ENCODE measurements around the gene TRMT2A.

Gene TRMT2A

DNA sequence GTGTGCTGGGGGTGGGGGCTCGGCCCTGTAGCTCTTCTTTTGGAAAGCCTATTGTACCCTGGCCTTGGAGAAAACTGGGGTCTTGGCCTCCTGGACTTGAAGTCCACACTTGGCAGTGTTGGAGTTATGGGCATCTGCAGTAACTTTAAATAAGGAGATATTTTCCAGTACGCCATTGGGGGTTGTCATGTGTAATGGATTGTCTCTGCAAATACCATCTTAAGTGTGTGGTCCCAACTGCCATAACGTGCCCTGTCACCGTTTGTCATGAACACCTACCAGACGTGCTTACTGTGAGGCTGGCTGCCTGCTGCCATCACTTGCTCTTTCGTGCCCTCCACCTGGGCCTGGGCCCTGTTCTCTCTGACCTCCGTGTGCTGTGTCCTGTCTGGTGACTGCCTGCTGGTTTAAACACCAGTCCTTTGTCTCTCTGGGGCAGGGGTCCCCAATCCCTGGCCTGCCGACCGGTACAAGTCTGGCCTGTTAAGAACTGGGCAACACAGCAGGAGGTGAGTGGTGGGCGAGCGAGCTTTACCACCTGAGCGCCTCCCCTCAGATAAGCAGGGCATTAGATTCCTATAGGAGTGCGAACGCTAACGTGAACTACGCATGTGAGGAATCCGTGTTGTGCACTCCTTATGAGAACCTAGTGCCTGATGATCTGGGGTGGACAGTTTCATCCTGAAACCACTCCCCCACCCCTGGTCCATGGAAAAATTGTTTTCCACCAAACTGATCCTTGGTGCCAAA is 11.0 kb upstream of the TRMT2A start:
- no peak overlapping the region for H4K8ac ChIP-seq (ENCODE audit: low read length)
- H4K91ac ChIP-seq (ENCODE audit: low read length), result no peak overlapping the region
- WGBS, result 94% methylated on average over 17 of the region's 17 CpGs
- no peak overlapping the region for H2BK15ac ChIP-seq (ENCODE audit: low read depth, poor library complexity, severe bottlenecking)
- H3K27ac ChIP-seq (ENCODE audit: low read length, poor library complexity, severe bottlenecking), result no peak overlapping the region
- no peak overlapping the region for H3K4me3 ChIP-seq (ENCODE audit: insufficient read depth in 1 of 2, low read depth in 1 of 2, low read length in 2 of 2)
- no peak overlapping the region for H3K18ac ChIP-seq (ENCODE audit: low read depth in 1 of 2, low read length in 2 of 2)
- H3K36me3 ChIP-seq (ENCODE audit: control insufficient read depth in 1 of 2, insufficient read depth in 2 of 2, low read depth in 1 of 2, low read length in 2 of 2), result peaks cover 45 to 54% of the 10 kb centered on the region in 2 experiments
- no peak overlapping the region for H3K4ac ChIP-seq (ENCODE audit: low read depth in 1 of 2, low read length in 2 of 2)
- no peak overlapping the region for H2BK120ac ChIP-seq (ENCODE audit: low read depth, low read length)
- peaks cover 19% of the 10 kb centered on the region for H3K4me1 ChIP-seq (ENCODE audit: control insufficient read depth, insufficient read depth, low read depth, low read length)
- DNase-seq, result no peak
- H3K23ac ChIP-seq (ENCODE audit: low read length in 2 of 2), result no peak overlapping the region
- H3K79me1 ChIP-seq (replicated peaks; ENCODE audit: low read length, poor library complexity, severe bottlenecking), result peaks cover 22% of the 10 kb centered on the region
- no peak overlapping the region for H3K4me2 ChIP-seq (ENCODE audit: low read length, poor library complexity, severe bottlenecking)
- H3K9ac ChIP-seq (ENCODE audit: low read length), result no peak overlapping the region
- H2AFZ ChIP-seq (ENCODE audit: low read depth, low read length), result no peak overlapping the region
- no peaks in the 10 kb centered on the region for H3K27me3 ChIP-seq (ENCODE audit: control insufficient read depth in 1 of 2, insufficient read depth in 1 of 2, low read length in 2 of 2)
- H3K9me3 ChIP-seq (ENCODE audit: control insufficient read depth, low read length), result no peaks in the 10 kb centered on the region
- no peak overlapping the region for H3K14ac ChIP-seq (ENCODE audit: low read length in 2 of 2)
- no peak overlapping the region for H2AK5ac ChIP-seq (ENCODE audit: low read length, severe bottlenecking)
- H2BK12ac ChIP-seq (ENCODE audit: low read length in 2 of 2), result no peak overlapping the region
- H2BK5ac ChIP-seq (ENCODE audit: low read depth, low read length, poor library complexity, severe bottlenecking), result no peak overlapping the region

DNA sequence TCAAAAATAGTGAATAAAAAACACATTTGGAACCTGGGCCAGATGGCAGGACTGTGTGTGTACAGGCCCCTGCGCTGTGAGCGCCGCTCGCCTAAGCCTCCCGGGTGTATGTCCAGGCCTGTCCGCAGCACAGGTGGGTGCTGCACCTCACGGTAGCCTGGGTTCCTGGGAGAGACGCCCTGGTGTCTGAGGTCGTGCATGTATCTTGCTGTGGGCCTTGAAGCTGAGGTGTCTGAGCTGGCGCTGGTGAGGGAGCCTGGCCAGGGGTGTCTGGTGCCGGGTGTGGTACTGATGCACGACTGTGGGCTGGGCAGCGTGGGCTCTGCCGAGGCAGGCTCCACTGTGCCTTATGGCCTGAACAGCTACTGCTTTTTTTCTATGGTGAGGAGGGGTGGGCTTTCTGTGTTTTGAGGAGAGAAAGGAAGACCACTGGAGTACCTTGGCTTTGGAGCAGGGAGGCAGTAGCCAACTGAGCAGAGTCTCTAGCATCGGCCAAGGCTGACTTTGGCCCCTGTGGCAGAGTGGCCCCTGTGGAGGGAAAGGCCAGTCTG is 10.4 kb upstream of the TRMT2A start:
- 98% methylated on average over 15 of the region's 15 CpGs for WGBS
- H2BK15ac ChIP-seq (ENCODE audit: low read depth, poor library complexity, severe bottlenecking), result no peak overlapping the region
- H3K27me3 ChIP-seq (ENCODE audit: control insufficient read depth in 1 of 2, insufficient read depth in 1 of 2, low read length in 2 of 2), result no peaks in the 10 kb centered on the region
- no peak overlapping the region for H2BK120ac ChIP-seq (ENCODE audit: low read depth, low read length)
- no peak overlapping the region for H3K14ac ChIP-seq (ENCODE audit: low read length in 2 of 2)
- H3K79me1 ChIP-seq (replicated peaks; ENCODE audit: low read length, poor library complexity, severe bottlenecking), result peaks cover 23% of the 10 kb centered on the region
- H2AK5ac ChIP-seq (ENCODE audit: low read length, severe bottlenecking), result no peak overlapping the region
- H3K27ac ChIP-seq (ENCODE audit: low read length, poor library complexity, severe bottlenecking), result no peak overlapping the region
- H2BK5ac ChIP-seq (ENCODE audit: low read depth, low read length, poor library complexity, severe bottlenecking), result no peak overlapping the region
- H3K18ac ChIP-seq (ENCODE audit: low read depth in 1 of 2, low read length in 2 of 2), result no peak overlapping the region
- no peak for DNase-seq
- peaks cover 46 to 60% of the 10 kb centered on the region in 2 experiments for H3K36me3 ChIP-seq (ENCODE audit: control insufficient read depth in 1 of 2, insufficient read depth in 2 of 2, low read depth in 1 of 2, low read length in 2 of 2)
- no peak overlapping the region for H3K9ac ChIP-seq (ENCODE audit: low read length)
- no peak overlapping the region for H2BK12ac ChIP-seq (ENCODE audit: low read length in 2 of 2)
- peaks cover 14% of the 10 kb centered on the region for H3K4me1 ChIP-seq (ENCODE audit: control insufficient read depth, insufficient read depth, low read depth, low read length)
- H3K23ac ChIP-seq (ENCODE audit: low read length in 2 of 2), result no peak overlapping the region
- H4K91ac ChIP-seq (ENCODE audit: low read length), result no peak overlapping the region
- no peak overlapping the region for H3K4ac ChIP-seq (ENCODE audit: low read depth in 1 of 2, low read length in 2 of 2)
- H4K8ac ChIP-seq (ENCODE audit: low read length), result no peak overlapping the region
- no peaks in the 10 kb centered on the region for H3K9me3 ChIP-seq (ENCODE audit: control insufficient read depth, low read length)
- no peak overlapping the region for H3K4me3 ChIP-seq (ENCODE audit: insufficient read depth in 1 of 2, low read depth in 1 of 2, low read length in 2 of 2)
- H3K4me2 ChIP-seq (ENCODE audit: low read length, poor library complexity, severe bottlenecking), result no peak overlapping the region
- no peak overlapping the region for H2AFZ ChIP-seq (ENCODE audit: low read depth, low read length)

DNA sequence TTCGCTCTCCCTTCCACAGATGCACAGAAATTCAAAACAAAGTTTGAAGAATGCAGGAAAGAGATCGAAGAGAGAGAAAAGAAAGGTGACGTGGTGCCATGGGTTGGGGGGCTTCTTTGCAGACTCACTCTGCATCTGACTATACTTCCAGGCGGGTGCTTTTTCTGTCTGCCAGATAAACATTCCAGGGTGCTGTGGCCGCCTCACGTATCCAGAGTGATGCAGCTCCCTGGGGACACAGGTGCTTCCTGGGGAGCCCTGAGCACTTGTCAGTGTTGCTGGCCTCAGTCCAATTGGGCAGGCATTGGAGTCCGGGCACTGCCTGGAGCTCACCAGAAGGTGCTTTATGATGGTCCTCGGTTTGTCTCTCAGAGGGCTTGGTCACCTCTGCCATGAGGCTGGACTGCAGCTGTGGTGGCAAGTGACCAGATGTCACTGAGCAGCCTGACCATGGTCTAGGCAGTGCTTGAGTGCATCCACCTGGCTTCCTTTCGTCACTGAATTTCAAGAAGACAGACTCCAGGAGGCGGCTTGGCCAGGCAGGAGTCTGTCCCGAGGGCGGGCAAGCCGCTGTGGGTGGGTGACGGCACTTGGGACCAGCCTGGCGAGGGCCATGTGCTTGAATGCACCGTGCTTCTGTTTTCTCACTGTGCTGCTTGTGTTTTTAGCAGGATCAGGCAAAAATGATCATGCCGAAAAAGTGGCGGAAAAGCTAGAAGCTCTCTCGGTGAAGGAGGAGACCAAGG is 9.4 kb upstream of the TRMT2A start:
- no peak overlapping the region for H4K91ac ChIP-seq (ENCODE audit: low read length)
- no peak overlapping the region for H2AFZ ChIP-seq (ENCODE audit: low read depth, low read length)
- no peak overlapping the region for H3K4me2 ChIP-seq (ENCODE audit: low read length, poor library complexity, severe bottlenecking)
- H2AK5ac ChIP-seq (ENCODE audit: low read length, severe bottlenecking), result no peak overlapping the region
- H3K14ac ChIP-seq (ENCODE audit: low read length in 2 of 2), result no peak overlapping the region
- H3K36me3 ChIP-seq (ENCODE audit: control insufficient read depth in 1 of 2, insufficient read depth in 2 of 2, low read depth in 1 of 2, low read length in 2 of 2), result peaks cover 56 to 70% of the 10 kb centered on the region in 2 experiments
- H3K4me1 ChIP-seq (ENCODE audit: control insufficient read depth, insufficient read depth, low read depth, low read length), result peaks cover 11% of the 10 kb centered on the region
- H2BK12ac ChIP-seq (ENCODE audit: low read length in 2 of 2), result no peak overlapping the region
- no peak overlapping the region for H3K9ac ChIP-seq (ENCODE audit: low read length)
- H3K9me3 ChIP-seq (ENCODE audit: control insufficient read depth, low read length), result no peaks in the 10 kb centered on the region
- 95% methylated on average over 18 of the region's 19 CpGs for WGBS
- H3K27ac ChIP-seq (ENCODE audit: low read length, poor library complexity, severe bottlenecking), result no peak overlapping the region
- H3K23ac ChIP-seq (ENCODE audit: low read length in 2 of 2), result no peak overlapping the region
- no peak for DNase-seq
- no peak overlapping the region for H3K4me3 ChIP-seq (ENCODE audit: insufficient read depth in 1 of 2, low read depth in 1 of 2, low read length in 2 of 2)
- peaks cover 25% of the 10 kb centered on the region for H3K79me1 ChIP-seq (replicated peaks; ENCODE audit: low read length, poor library complexity, severe bottlenecking)
- H3K27me3 ChIP-seq (ENCODE audit: control insufficient read depth in 1 of 2, insufficient read depth in 1 of 2, low read length in 2 of 2), result no peaks in the 10 kb centered on the region
- H2BK15ac ChIP-seq (ENCODE audit: low read depth, poor library complexity, severe bottlenecking), result no peak overlapping the region
- no peak overlapping the region for H4K8ac ChIP-seq (ENCODE audit: low read length)
- no peak overlapping the region for H2BK120ac ChIP-seq (ENCODE audit: low read depth, low read length)
- no peak overlapping the region for H3K4ac ChIP-seq (ENCODE audit: low read depth in 1 of 2, low read length in 2 of 2)
- no peak overlapping the region for H3K18ac ChIP-seq (ENCODE audit: low read depth in 1 of 2, low read length in 2 of 2)
- H2BK5ac ChIP-seq (ENCODE audit: low read depth, low read length, poor library complexity, severe bottlenecking), result no peak overlapping the region

Measured in mesenchymal stem cell (in vitro differentiated cells and primary cell).